Cardiac muscle cell (in vitro differentiated cells and primary cell): Measurements from ENCODE around the gene ITPR2. TPM values are rescaled to one million over a fixed set of nuclear protein-coding genes. Genes with fewer than 3 reads are reported as not detected.

Experiments
- DNase-seq, 2 donors: peaks; one replicate each; pipeline versions ENCODE4 v3.0.0 to v3.0.0-alpha.2; 2010 to 2017; ENCODE audit warnings: low read depth in 1 of 2, low spot score in 1 of 2
- H3K27ac ChIP-seq: fragments of 200-600 bp; sonication (generic); 2 replicates; pipeline ENCODE4 v1.5.1; 2016
- H3K27me3 ChIP-seq: fragments of 200-600 bp; sonication (generic); 2 replicates; pipeline ENCODE4 v1.6.0; 2016; ENCODE audit warnings: control low read depth
- H3K36me3 ChIP-seq: fragments of 200-600 bp; sonication (generic); 2 replicates; pipeline ENCODE4 v1.5.1; 2016; ENCODE audit warnings: control low read depth
- H3K4me1 ChIP-seq: fragments of 200-600 bp; sonication (generic); 2 replicates; pipeline ENCODE4 v1.8.1; 2017; ENCODE audit warnings: low read depth, mild to moderate bottlenecking, mixed run types
- H3K4me3 ChIP-seq: fragments of 200-600 bp; sonication (generic); 2 replicates; pipeline ENCODE4 v1.5.1; 2016; ENCODE audit warnings: mild to moderate bottlenecking
- H3K9me3 ChIP-seq: fragments of 200-600 bp; sonication (generic); 2 replicates; pipeline ENCODE4 v1.5.1; 2017; ENCODE audit warnings: low read depth, mild to moderate bottlenecking, control low read depth
- polyA plus RNA-seq: library from polyadenylated mRNA; unstranded; fragments of >200 nt; fragmentation: Nextera tagmentation; extraction: Ambion mirVana; gene quantifications from 2 replicates; pipeline ENCODE4 v1.2.1, GENCODE V29; 2016
- total RNA-seq: library from RNA; depleted of rRNA; stranded (reverse); fragments of >200 nt; gene quantifications from 2 replicates; pipeline ENCODE4 v1.2.3, GENCODE V29; 2016
- TF ChIP-seq, protein P1 (sequence below): IDR thresholded peaks from 2 replicates; pipeline ENCODE4 v1.5.1; 2012; ENCODE audit warnings: low read depth, mild to moderate bottlenecking, low read length

The ITPR2 gene
- total and polyA plus RNA-seq, 2 experiments from 2014 or later: 4.8 to 5.1 TPM

DNA sequence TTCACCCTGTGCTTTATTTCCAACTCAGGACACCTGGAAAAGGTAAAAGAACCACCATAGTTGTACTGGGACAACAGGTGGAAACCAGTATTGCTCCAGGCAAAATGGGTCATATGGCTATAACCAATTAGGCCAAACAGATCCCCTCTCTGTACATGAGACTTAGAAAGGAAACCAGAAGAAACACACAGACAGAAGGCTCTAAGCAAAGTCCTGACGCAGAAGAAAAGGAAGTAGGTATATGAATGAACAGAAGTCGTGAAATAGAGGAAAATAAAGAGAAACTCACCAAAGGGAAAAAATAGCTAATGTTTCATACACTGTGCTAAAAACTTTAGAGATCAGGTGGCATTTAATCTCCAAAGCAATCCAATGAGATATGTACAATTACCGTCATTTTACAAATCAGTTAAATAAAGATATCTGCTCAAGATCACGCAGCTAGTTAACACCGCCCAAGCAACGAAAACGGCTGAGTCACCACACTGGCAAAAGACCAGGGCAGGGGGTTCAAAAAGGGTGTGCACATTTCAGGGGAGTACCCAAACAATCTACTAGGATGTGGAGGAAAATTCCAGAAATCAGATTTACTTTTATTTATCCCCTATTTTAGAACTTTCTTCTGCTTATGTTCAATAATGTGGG is 82.3 kb downstream of the ITPR2 start:
- H3K4me1 ChIP-seq: no peaks in the 10 kb centered on the region
- no peaks in the 10 kb centered on the region for H3K36me3 ChIP-seq
- no peaks in the 10 kb centered on the region for H3K9me3 ChIP-seq
- H3K4me3 ChIP-seq: no peak overlapping the region
- DNase-seq: no peak
- no peaks in the 10 kb centered on the region for H3K27me3 ChIP-seq
- H3K27ac ChIP-seq: no peak overlapping the region
- TF ChIP-seq, protein P1, sequence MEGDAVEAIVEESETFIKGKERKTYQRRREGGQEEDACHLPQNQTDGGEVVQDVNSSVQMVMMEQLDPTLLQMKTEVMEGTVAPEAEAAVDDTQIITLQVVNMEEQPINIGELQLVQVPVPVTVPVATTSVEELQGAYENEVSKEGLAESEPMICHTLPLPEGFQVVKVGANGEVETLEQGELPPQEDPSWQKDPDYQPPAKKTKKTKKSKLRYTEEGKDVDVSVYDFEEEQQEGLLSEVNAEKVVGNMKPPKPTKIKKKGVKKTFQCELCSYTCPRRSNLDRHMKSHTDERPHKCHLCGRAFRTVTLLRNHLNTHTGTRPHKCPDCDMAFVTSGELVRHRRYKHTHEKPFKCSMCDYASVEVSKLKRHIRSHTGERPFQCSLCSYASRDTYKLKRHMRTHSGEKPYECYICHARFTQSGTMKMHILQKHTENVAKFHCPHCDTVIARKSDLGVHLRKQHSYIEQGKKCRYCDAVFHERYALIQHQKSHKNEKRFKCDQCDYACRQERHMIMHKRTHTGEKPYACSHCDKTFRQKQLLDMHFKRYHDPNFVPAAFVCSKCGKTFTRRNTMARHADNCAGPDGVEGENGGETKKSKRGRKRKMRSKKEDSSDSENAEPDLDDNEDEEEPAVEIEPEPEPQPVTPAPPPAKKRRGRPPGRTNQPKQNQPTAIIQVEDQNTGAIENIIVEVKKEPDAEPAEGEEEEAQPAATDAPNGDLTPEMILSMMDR: no peak

- Histone ChIP-seq H3K9me3 (no peaks in the 10 kb centered on the region), H3K4me1 (peaks cover 7% of the 10 kb centered on the region), H3K27ac (no peak overlapping the region), H3K27me3 (no peaks in the 10 kb centered on the region), H3K4me3 (no peak overlapping the region), H3K36me3 (no peaks in the 10 kb centered on the region)
- DNase-seq: no peak
- TF ChIP-seq, protein P1: no peak
Measured at GRCh38 chr12:26749781-26750180, 83.2 kb downstream of the ITPR2 start.

DNA sequence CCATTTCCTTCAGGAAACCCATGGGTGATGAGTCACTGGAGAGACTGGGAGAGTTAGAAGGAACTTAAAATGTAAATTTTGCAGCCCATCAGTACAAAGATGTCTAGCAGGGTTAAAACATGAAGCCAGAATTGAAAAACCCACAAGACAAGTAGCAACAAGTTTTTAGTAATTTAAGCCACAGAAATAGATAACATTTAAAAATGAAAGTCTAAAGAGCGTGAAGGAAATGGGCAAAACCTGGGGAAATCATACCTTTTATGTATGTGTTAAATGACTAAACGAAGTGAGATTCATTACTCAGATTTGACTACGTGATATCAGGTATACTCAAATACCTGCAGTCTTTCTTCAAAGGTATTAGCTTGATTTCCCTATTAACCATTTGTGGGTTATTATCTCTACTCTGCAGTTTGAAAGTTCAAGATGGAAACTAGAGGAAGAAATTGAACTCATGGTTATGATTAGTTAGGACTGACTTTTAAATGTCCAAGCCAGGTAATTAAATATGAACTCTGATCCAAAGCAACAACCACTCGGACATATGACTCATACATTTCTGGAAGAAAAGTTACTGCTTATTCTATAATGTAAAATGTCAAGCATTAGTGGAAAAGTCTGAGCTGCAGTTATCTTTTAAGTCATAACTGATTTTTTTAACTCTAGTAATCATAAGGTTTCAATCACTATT is 84.1 kb downstream of the ITPR2 start:
- Histone ChIP-seq H3K4me1 (peaks cover 9% of the 10 kb centered on the region), H3K36me3 (no peaks in the 10 kb centered on the region), H3K27ac (no peak overlapping the region), H3K27me3 (no peaks in the 10 kb centered on the region), H3K4me3 (no peak overlapping the region), H3K9me3 (no peaks in the 10 kb centered on the region)
- peak in 1 of 2 donors; percentile 58 for DNase-seq
- TF ChIP-seq, protein P1: no peak

DNA sequence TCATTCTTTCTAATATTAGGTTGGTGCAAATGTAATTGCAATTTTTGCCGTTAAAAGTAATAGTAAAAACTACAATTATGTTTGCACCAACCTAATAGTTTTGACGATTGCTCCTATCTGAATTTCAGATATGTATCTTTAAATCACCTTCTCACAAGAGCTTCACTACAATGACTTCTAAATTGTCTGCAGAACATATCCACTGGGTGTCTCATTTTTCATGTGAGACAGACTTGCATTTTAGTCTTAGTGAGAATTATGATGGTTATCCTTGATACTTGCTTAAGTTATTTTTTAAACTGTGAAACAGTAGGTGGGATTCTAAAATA is 84.6 kb downstream of the ITPR2 start:
- Histone ChIP-seq H3K4me1 (peaks cover 9% of the 10 kb centered on the region), H3K27ac (no peak overlapping the region)

DNA sequence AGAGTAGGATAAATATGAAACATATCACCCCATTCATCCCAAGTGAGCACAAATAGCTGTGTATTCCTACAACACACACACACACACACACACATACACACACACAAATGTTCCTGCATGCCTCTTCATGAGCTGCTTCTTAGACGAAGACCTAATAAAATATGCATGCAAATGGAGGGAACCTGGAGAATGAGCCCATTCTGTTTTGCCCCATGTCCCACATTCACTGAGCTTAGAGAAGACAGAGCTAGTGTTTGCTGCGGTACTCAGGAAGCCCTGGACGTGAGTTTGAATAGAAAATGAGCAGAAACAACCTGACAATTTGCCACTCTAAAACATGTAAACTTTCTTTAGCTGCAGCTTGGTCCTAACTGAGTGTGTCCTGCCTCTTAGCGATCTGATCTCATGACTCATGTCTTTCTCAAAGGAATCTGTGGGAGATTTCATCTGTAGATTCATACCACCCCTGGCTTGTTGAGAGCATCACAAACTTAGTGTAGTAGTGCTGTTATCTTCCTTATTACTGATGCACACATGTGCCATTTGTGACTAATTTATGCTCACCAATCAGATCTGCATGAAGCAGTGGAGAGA is 86.8 kb downstream of the ITPR2 start:
- Histone ChIP-seq H3K36me3 (no peaks in the 10 kb centered on the region), H3K27me3 (no peaks in the 10 kb centered on the region), H3K4me3 (no peak overlapping the region), H3K27ac (no peak overlapping the region), H3K9me3 (no peaks in the 10 kb centered on the region), H3K4me1 (peaks cover 16% of the 10 kb centered on the region)
- peak in 1 of 2 donors; percentile 56 for DNase-seq
- TF ChIP-seq, protein P1: no peak

More for the DNA sequence above, 84.6 kb downstream of the ITPR2 start:
- TF ChIP-seq, protein P1: no peak
- DNase-seq: no peak
- Histone ChIP-seq H3K4me3 (no peak overlapping the region), H3K9me3 (no peaks in the 10 kb centered on the region), H3K36me3 (no peaks in the 10 kb centered on the region), H3K27me3 (no peaks in the 10 kb centered on the region)
